ENCODE data around the gene EIF4G3. TPM values are rescaled to one million over a fixed set of nuclear protein-coding genes. Genes with fewer than 3 reads are reported as not detected.

Gene EIF4G3
- total and polyA plus RNA-seq, 9 of the 15 experiments (the other 6 are each of a cell fraction or from before 2014, with no cell fraction given), result 6.7 to 40.5 (median 32.1) TPM

GRCh38 chr1:21027805-21028204, 148.9 kb downstream of the EIF4G3 start:
- no peaks in the 10 kb centered on the region for H3K9me3 ChIP-seq (replicated peaks; ENCODE audit: control insufficient read depth, insufficient read depth, low read depth, low read length)
- H3K79me2 ChIP-seq (ENCODE audit: control insufficient read depth, insufficient read depth, low read length), result peaks cover 23% of the 10 kb centered on the region
- intact Hi-C loops (cut with micrococcal nuclease), result no loop called here
- FAIRE-seq, result peak; percentile 46
- 0 out of 2 replicates have a peak overlapping the region, but pooled peaks have one; percentile 18 for H2AFZ ChIP-seq (ENCODE audit: low read depth, low read length)
- WGBS (ENCODE audit: insufficient coverage, low coverage, missing lambda C conversion rate), result 0% methylated on average over 1 of the region's 1 CpG
- peak; percentile 58 for ATAC-seq
- H4K20me1 ChIP-seq (replicated peaks; ENCODE audit: control insufficient read depth, insufficient read depth, low read length), result no peaks in the 10 kb centered on the region
- peaks cover 23 to 29% of the 10 kb centered on the region in 2 experiments for H3K4me1 ChIP-seq (replicated peaks in 1 of 2; ENCODE audit: control insufficient read depth in 2 of 2, insufficient read depth in 2 of 2, low read length in 2 of 2)
- in situ Hi-C loops (cut with MboI), result no loop called here
- peak overlapping the region; percentile 19; the same call in 2 of the 3 replicates for H3K27ac ChIP-seq (ENCODE audit: extremely low read depth, low read depth, low read length)
- peak overlapping the region; percentile 34; the same call in 1 of the 2 replicates for H3K4me2 ChIP-seq (ENCODE audit: insufficient read depth, low read length)
- BruUV-seq (replicated peaks), result no TSS peak
- H3K9ac ChIP-seq (ENCODE audit: insufficient read depth in 1 of 2, low read depth in 2 of 2, low read length in 2 of 2), result peak overlapping the region in 1 of 2 experiments; percentile 4; a peak in 1 of 4 replicates
- H3K36me3 ChIP-seq (ENCODE audit: control insufficient read depth, insufficient read depth, low read length), result no peaks in the 10 kb centered on the region; the same call in 2 of the 3 replicates
- peak in 2 of 4 experiments; percentile 19 to 48 for DNase-seq (ENCODE audit: extremely low read depth in 1 of 4, low spot score in 3 of 4)
- H3K4me3 ChIP-seq, result no peak overlapping the region
- ChIA-PET POLR2A (interaction anchor here (0.7 to 1.3 kb wide), 2 partner anchors 8 to 9 kb away, joined by 3 read pairs; no protein-coding TSS in a partner anchor), CTCF (ENCODE audit: low intra/inter-chr PET ratio) (no interaction called here)
- no peaks in the 10 kb centered on the region for H3K27me3 ChIP-seq (ENCODE audit: control insufficient read depth in 2 of 2, insufficient read depth in 2 of 2, low read length in 2 of 2)
- no peaks in the 10 kb centered on the region for H3K9me1 ChIP-seq (ENCODE audit: control insufficient read depth, insufficient read depth, low read length)
- TF ChIP-seq ZNF253 (CRISPR knock-in tag; conservative IDR thresholded peaks at IDR 0.05) (no peak), ZNF174 (CRISPR knock-in tag; IDR thresholded peaks at IDR 0.05) (no peak), CHAMP1 (IDR thresholded peaks at IDR 0.05) (peak; percentile 51; the same call in 1 of the 2 replicates), SREBF1 (IDR thresholded peaks at IDR 0.05; ENCODE audit: borderline replicate concordance, low read depth, low read length) (no peak), MTF1 (CRISPR knock-in tag; IDR thresholded peaks at IDR 0.05; ENCODE audit: borderline replicate concordance) (no peak), ZNF184 (CRISPR knock-in tag; IDR thresholded peaks at IDR 0.05) (no peak), NR2C1 (IDR thresholded peaks at IDR 0.05) (peak; percentile 50; the same call in 1 of the 2 replicates), NR2C1 (tag; IDR thresholded peaks at IDR 0.05) (0 out of 2 replicates have a peak, but pooled peaks have one; percentile 43), GATA2 (CRISPR knock-in tag; IDR thresholded peaks at IDR 0.05) (no peak), IRF9 (tag; IDR thresholded peaks at IDR 0.05) (peak; percentile 8; the same call in 1 of the 2 replicates), ZKSCAN1 (IDR thresholded peaks at IDR 0.05; ENCODE audit: low read depth, low read length) (no peak), HDAC2 (IDR thresholded peaks at IDR 0.05) (peak; percentile 39; the same call in 1 of the 2 replicates), LEF1 (IDR thresholded peaks at IDR 0.05) (peak; percentile 63), ZBTB2 (IDR thresholded peaks at IDR 0.05) (no peak), ZNF444 (CRISPR knock-in tag; IDR thresholded peaks at IDR 0.05) (no peak)
- TF ChIP-seq, protein P1, sequence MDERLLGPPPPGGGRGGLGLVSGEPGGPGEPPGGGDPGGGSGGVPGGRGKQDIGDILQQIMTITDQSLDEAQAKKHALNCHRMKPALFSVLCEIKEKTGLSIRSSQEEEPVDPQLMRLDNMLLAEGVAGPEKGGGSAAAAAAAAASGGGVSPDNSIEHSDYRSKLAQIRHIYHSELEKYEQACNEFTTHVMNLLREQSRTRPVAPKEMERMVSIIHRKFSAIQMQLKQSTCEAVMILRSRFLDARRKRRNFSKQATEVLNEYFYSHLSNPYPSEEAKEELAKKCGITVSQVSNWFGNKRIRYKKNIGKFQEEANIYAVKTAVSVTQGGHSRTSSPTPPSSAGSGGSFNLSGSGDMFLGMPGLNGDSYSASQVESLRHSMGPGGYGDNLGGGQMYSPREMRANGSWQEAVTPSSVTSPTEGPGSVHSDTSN (CRISPR knock-in tag; IDR thresholded peaks at IDR 0.05; ENCODE audit: low read depth), result no peak
- TF ChIP-seq, protein P1 (tag; conservative IDR thresholded peaks at IDR 0.05; ENCODE audit: low read depth), result peak; percentile 70

Measured in K562 (cell line).